GM23338 (cell line): Measurements from ENCODE around the gene TPMT. TPM values are rescaled to one million over a fixed set of nuclear protein-coding genes. Genes with fewer than 3 reads are reported as not detected.

ENCODE experiments used
- ATAC-seq: fragments of 200-7000 bp; cut with Tn5 transposase; 3 replicates; pipeline ENCODE4 v1.9.1; 2020
- DNase-seq: peaks from one replicate; pipeline ENCODE4 v3.0.0-alpha.2; 2015; ENCODE audit warnings: low spot score
- H2AFZ ChIP-seq: fragments of 200-600 bp; sonication (generic); 2 replicates; pipeline ENCODE4 v1.8.0; 2016; ENCODE audit warnings: antibody characterized with exemption, mild to moderate bottlenecking, moderate library complexity
- H3F3A ChIP-seq: fragments of 200-600 bp; sonication (generic); replicated peaks from 2 replicates; pipeline ENCODE4 v1.8.0; 2017; ENCODE audit warnings: antibody characterized with exemption, mixed run types, low read depth
- H3K27ac ChIP-seq: fragments of 200-600 bp; sonication (generic); 2 replicates; pipeline ENCODE4 v1.6.1; 2016; ENCODE audit warnings: low read depth
- H3K27me3 ChIP-seq: fragments of 200-600 bp; sonication (generic); 2 replicates; pipeline ENCODE4 v1.8.0; 2016; ENCODE audit warnings: mild to moderate bottlenecking, mixed run types, moderate library complexity; ENCODE audit not compliant: insufficient read depth
- H3K36me3 ChIP-seq: fragments of 200-600 bp; sonication (generic); 2 replicates; pipeline ENCODE4 v1.8.0; 2016; ENCODE audit warnings: mild to moderate bottlenecking; ENCODE audit not compliant: insufficient read depth
- H3K4me1 ChIP-seq: fragments of 200-600 bp; sonication (generic); 2 replicates; pipeline ENCODE4 v1.8.0; 2016; ENCODE audit warnings: mild to moderate bottlenecking, moderate library complexity; ENCODE audit not compliant: insufficient read depth
- H3K4me2 ChIP-seq: fragments of 200-600 bp; sonication (generic); 2 replicates; pipeline ENCODE4 v1.7.1; 2017; ENCODE audit warnings: mixed run types
- H3K4me3 ChIP-seq: fragments of 200-600 bp; sonication (generic); 2 replicates; pipeline ENCODE4 v1.6.1; 2016; ENCODE audit warnings: mixed run types
- H3K79me2 ChIP-seq: fragments of 200-600 bp; sonication (generic); replicated peaks from 2 replicates; pipeline ENCODE4 v1.8.0; 2017; ENCODE audit warnings: mild to moderate bottlenecking; ENCODE audit not compliant: insufficient read depth
- H3K9me2 ChIP-seq: fragments of 200-600 bp; sonication (generic); 2 replicates; pipeline ENCODE4 v1.8.0; 2017; ENCODE audit not compliant: insufficient read depth
- H4K20me1 ChIP-seq: fragments of 200-600 bp; sonication (generic); replicated peaks from 2 replicates; pipeline ENCODE4 v1.8.0; 2017; ENCODE audit warnings: mild to moderate bottlenecking; ENCODE audit not compliant: insufficient read depth
- H3K27ac Mint-ChIP-seq: 2 replicates; pipeline ENCODE4 v1.8.0; 2020; ENCODE audit warnings: inconsistent platforms, mild to moderate bottlenecking, moderate library complexity, mixed read lengths
- H3K27me3 Mint-ChIP-seq: 3 replicates; pipeline ENCODE4 v1.8.0; 2022; ENCODE audit warnings: low read depth, mild to moderate bottlenecking, moderate library complexity, mixed read lengths, inconsistent platforms; ENCODE audit not compliant: insufficient read depth, poor library complexity
- H3K36me3 Mint-ChIP-seq: 3 replicates; pipeline ENCODE4 v1.8.0; 2021; ENCODE audit warnings: low read depth, mild to moderate bottlenecking, inconsistent platforms, moderate library complexity, mixed read lengths
- H3K4me1 Mint-ChIP-seq: 3 replicates; pipeline ENCODE4 v1.8.0; 2020; ENCODE audit warnings: mild to moderate bottlenecking, inconsistent platforms, mixed read lengths
- H3K4me3 Mint-ChIP-seq: 3 replicates; pipeline ENCODE4 v1.8.0; 2021; ENCODE audit warnings: moderate library complexity, mild to moderate bottlenecking, inconsistent platforms, mixed read lengths
- H3K9me3 Mint-ChIP-seq: 3 replicates; pipeline ENCODE4 v1.8.0; 2020; ENCODE audit warnings: moderate library complexity, mild to moderate bottlenecking, inconsistent platforms, mixed read lengths
- CREB1 ChIP-seq: fragments of 250-450 bp; sonication (Bioruptor Pico); IDR thresholded peaks from 2 replicates; pipeline ENCODE4 v1.5.0; 2020; ENCODE audit warnings: low read depth, mild to moderate bottlenecking, moderate library complexity
- JUNB ChIP-seq: IDR thresholded peaks from one replicate; pipeline ENCODE4 v1.6.1; 2016; ENCODE audit warnings: antibody characterized with exemption; ENCODE audit not compliant: unreplicated experiment
- NANOG ChIP-seq: IDR thresholded peaks from 2 replicates; pipeline ENCODE4 v1.6.1; 2016; ENCODE audit warnings: antibody characterized with exemption, borderline replicate concordance
- polyA plus RNA-seq: library from polyadenylated mRNA; unstranded; fragments of >200 nt; fragmentation: Nextera tagmentation; extraction: Ambion mirVana; gene quantifications from 2 replicates; pipeline ENCODE4 v1.2.1, GENCODE V29; 2016
- total RNA-seq: library from RNA; depleted of rRNA; stranded (reverse); fragments of >200 nt; shearing (Covaris generic); gene quantifications from 2 replicates; pipeline ENCODE4 v1.2.3, GENCODE V29; 2014
- TF ChIP-seq, protein P1 (sequence below): fragments of 250-450 bp; sonication (Bioruptor Pico); IDR thresholded peaks from 2 replicates; pipeline ENCODE4 v1.5.0; 2020; ENCODE audit warnings: mild to moderate bottlenecking, moderate library complexity

TPMT gene
- total and polyA plus RNA-seq, 2 experiments from 2014 or later, result 19.5 to 21.6 TPM

DNA sequence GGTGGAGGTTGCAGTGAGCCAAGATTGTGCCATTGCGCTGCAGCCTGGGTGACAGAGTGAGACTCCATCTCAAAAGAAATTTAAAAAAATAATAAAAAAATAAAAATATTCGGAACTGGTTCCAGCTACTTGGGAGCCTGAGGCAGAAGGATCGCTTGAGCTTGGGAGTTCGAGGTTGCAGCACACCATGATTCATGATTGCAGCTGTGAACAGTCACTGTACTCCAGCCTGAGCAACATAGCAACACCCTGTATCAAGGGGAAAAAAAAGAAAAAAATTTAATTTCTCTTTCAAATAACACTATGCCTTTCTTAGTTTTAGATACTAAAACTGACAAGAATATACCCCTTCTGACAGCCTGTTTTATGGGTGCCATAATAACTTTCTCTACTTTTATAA lies 10.9 kb upstream of the TPMT start:
- Histone ChIP-seq H3K4me2 (no peak overlapping the region), H3K9me2 (no peaks in the 10 kb centered on the region), H3K36me3 (peaks cover 36% of the 10 kb centered on the region), H3F3A (0 out of 2 replicates have a peak, but pooled peaks cover 3% of the 10 kb centered on the region), H3K79me2 (no peaks in the 10 kb centered on the region), H4K20me1 (no peaks in the 10 kb centered on the region), H2AFZ (no peak overlapping the region), H3K27me3 (no peaks in the 10 kb centered on the region), H3K4me3 (no peak overlapping the region), H3K4me1 (no peaks in the 10 kb centered on the region), H3K27ac (no peak overlapping the region)
- no peaks in the 10 kb centered on the region for H3K27me3 Mint-ChIP-seq
- peaks cover 50% of the 10 kb centered on the region for H3K36me3 Mint-ChIP-seq
- TF ChIP-seq NANOG (no peak), JUNB (no peak)
- peaks cover 13% of the 10 kb centered on the region for H3K9me3 Mint-ChIP-seq
- no peak overlapping the region for H3K4me3 Mint-ChIP-seq
- DNase-seq, result no peak
- no peak overlapping the region for H3K27ac Mint-ChIP-seq
- H3K4me1 Mint-ChIP-seq, result no peaks in the 10 kb centered on the region
- no peak for ATAC-seq

DNA sequence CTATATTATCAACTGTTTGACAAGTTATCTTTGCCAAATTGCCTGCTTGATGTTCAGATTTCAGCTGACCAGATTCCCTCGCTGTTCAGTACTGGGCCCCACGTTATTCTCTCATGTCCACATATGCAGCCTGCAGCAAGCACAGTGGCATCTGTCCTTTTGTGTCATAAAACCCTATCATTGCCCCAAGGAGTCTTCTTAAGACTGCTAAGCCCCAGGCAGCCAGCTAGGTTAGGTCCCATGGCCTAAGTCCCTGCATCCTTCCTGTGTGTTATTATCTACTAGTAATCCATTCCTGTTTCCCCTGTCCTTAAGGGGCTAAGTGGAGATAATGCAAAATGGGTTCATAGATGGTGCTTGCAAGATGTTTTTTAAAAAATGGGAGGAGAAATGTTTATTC lies 7.5 kb upstream of the TPMT start:
- Mint-ChIP-seq H3K4me3 (no peak overlapping the region), H3K9me3 (no peaks in the 10 kb centered on the region)

More for the DNA sequence above, 7.5 kb upstream of the TPMT start:
- Mint-ChIP-seq H3K4me1 (no peaks in the 10 kb centered on the region), H3K27ac (no peak overlapping the region), H3K27me3 (no peaks in the 10 kb centered on the region), H3K36me3 (peaks cover 44% of the 10 kb centered on the region)
- DNase-seq (no peak), ATAC-seq (no peak)
- Histone ChIP-seq H3K27me3 (no peaks in the 10 kb centered on the region), H4K20me1 (no peaks in the 10 kb centered on the region), H3F3A (0 out of 2 replicates have a peak, but pooled peaks cover 3% of the 10 kb centered on the region), H2AFZ (no peak overlapping the region), H3K79me2 (no peaks in the 10 kb centered on the region), H3K4me1 (no peaks in the 10 kb centered on the region), H3K27ac (no peak overlapping the region), H3K4me2 (no peak overlapping the region), H3K9me2 (no peaks in the 10 kb centered on the region), H3K4me3 (no peak overlapping the region), H3K36me3 (peaks cover 26% of the 10 kb centered on the region)
- TF ChIP-seq CREB1 (CRISPR knock-in tag), result no peak
- TF ChIP-seq, protein P1, sequence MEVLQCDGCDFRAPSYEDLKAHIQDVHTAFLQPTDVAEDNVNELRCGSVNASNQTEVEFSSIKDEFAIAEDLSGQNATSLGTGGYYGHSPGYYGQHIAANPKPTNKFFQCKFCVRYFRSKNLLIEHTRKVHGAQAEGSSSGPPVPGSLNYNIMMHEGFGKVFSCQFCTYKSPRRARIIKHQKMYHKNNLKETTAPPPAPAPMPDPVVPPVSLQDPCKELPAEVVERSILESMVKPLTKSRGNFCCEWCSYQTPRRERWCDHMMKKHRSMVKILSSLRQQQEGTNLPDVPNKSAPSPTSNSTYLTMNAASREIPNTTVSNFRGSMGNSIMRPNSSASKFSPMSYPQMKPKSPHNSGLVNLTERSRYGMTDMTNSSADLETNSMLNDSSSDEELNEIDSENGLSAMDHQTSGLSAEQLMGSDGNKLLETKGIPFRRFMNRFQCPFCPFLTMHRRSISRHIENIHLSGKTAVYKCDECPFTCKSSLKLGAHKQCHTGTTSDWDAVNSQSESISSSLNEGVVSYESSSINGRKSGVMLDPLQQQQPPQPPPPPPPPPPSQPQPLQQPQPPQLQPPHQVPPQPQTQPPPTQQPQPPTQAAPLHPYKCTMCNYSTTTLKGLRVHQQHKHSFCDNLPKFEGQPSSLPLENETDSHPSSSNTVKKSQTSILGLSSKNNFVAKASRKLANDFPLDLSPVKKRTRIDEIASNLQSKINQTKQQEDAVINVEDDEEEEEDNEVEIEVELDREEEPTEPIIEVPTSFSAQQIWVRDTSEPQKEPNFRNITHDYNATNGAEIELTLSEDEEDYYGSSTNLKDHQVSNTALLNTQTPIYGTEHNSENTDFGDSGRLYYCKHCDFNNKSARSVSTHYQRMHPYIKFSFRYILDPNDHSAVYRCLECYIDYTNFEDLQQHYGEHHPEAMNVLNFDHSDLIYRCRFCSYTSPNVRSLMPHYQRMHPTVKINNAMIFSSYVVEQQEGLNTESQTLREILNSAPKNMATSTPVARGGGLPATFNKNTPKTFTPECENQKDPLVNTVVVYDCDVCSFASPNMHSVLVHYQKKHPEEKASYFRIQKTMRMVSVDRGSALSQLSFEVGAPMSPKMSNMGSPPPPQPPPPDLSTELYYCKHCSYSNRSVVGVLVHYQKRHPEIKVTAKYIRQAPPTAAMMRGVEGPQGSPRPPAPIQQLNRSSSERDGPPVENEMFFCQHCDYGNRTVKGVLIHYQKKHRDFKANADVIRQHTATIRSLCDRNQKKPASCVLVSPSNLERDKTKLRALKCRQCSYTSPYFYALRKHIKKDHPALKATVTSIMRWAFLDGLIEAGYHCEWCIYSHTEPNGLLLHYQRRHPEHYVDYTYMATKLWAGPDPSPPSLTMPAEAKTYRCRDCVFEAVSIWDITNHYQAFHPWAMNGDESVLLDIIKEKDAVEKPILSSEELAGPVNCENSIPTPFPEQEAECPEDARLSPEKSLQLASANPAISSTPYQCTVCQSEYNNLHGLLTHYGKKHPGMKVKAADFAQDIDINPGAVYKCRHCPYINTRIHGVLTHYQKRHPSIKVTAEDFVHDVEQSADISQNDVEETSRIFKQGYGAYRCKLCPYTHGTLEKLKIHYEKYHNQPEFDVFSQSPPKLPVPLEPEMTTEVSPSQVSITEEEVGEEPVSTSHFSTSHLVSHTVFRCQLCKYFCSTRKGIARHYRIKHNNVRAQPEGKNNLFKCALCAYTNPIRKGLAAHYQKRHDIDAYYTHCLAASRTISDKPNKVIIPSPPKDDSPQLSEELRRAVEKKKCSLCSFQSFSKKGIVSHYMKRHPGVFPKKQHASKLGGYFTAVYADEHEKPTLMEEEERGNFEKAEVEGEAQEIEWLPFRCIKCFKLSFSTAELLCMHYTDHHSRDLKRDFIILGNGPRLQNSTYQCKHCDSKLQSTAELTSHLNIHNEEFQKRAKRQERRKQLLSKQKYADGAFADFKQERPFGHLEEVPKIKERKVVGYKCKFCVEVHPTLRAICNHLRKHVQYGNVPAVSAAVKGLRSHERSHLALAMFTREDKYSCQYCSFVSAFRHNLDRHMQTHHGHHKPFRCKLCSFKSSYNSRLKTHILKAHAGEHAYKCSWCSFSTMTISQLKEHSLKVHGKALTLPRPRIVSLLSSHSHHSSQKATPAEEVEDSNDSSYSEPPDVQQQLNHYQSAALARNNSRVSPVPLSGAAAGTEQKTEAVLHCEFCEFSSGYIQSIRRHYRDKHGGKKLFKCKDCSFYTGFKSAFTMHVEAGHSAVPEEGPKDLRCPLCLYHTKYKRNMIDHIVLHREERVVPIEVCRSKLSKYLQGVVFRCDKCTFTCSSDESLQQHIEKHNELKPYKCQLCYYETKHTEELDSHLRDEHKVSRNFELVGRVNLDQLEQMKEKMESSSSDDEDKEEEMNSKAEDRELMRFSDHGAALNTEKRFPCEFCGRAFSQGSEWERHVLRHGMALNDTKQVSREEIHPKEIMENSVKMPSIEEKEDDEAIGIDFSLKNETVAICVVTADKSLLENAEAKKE, result no peak
